B cell (primary cell): ENCODE data around the gene APOL3.

Source experiments
- CTCF ChIP-seq: fragments of 200-600 bp; IDR thresholded peaks from one replicate; pipeline ENCODE4 v1.8.0; 2022; ENCODE audit warnings: antibody characterized with exemption, mild to moderate bottlenecking
- EZH2 ChIP-seq: IDR thresholded peaks from 2 replicates; pipeline ENCODE4 v1.6.1; 2012; ENCODE audit warnings: borderline replicate concordance, low read depth, mild to moderate bottlenecking, moderate library complexity, low read length; ENCODE audit not compliant: insufficient read depth, poor library complexity, severe bottlenecking

DNA sequence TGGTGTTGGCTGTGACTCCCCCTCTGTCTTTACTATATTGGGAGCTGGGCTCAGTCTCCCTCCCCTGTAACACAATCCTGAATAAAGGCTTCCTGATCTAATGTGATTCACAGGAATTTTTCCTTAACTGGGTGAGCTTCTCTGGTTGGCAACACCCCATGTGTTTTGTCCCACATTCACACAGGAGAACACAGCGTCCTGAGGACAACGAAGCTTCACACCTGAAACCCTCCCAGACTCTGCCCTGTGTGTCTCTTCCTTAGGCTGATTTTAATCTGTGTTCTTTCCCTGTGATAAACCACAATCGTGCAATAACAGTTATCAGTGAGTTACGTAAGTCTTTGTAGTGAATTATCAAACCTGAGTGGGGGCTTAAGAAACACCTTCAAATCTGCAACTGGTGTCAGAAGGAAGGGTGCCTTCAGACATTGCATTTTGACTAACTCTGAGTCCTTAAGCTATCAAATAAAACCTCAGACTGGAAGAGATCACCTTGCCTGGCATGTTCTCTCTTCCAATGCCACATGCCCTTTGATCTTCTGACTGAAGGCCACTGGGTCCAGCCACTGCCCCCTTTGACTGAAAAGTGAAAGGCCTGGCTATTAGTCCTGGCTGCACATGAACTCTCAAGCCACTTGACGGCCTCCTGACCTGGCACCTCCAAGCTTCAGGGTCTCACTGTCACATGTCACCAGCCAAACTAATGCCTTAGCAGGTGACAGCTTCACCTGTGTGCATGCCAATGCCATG lies 17.3 kb downstream of the APOL3 start:
- TF ChIP-seq CTCF (no peak), EZH2 (no peak)
